T-helper 2 cell (primary cell): ENCODE data around the gene MRPL20.
"Not testable (repeated sequence)": the region's sequence is repeated elsewhere in the genome, so short reads cannot be mapped to it uniquely, and the experiment has no call there.

Experiments used
- DNase-seq, 5 experiments: peaks; one replicate each; pipeline versions ENCODE4 v3.0.0 to v3.0.0-alpha.2; 2012 to 2022

MRPL20 gene

DNA sequence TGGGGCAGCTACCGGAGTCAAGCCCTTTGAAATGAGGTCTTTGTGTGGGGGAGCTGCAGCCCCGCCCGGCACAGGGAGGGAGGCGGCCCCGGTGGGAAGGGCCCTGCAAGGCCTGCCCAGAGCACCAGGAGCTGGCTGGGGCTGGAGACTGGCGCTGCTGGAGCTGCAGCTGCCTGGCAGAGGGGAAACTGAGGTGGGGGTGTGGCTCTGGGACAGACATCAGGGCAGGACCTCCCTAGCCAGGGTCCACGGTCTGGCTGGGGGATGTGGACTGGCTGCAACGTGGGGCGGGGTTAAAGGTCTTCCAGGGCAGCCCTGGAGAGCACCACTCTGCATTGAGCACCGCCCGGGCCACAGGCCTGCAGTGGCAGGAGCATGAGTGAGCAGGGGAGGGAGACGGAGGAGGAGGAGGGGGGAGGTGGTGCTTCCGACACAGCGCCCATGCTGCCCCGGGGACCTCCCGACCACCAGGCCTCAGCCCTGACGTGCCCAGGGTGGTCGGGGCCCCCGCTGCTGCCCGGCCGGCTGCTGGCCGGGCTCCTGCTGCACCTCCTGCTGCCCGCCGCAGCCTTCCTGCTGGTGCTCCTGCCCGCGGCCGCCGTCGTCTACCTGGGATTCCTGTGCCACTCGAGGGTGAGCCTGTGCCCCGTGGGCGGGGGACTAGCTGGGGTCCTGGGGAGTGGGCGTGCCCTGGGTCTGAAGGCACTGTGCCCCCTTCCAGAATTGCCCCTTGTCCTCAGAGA is 18.8 kb upstream of the MRPL20 start:
- DNase-seq = no peak

DNA sequence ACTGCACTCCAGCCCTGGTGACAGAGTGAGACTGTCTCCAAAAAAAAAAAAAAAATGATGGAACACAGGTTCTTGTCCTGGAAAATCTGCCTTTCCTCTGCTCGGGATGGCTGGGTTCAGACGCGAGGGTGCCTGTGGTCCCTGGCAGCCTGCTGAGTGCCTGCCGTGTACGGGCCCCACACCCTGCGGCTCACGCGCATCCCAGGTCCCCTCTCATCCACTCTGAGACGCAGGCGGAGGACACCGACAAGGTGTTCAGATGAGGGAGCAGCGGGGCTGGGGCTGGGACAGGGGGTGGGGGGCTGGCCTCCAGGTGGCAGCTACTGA is 18.3 kb upstream of the MRPL20 start:
- no peak for DNase-seq

DNA sequence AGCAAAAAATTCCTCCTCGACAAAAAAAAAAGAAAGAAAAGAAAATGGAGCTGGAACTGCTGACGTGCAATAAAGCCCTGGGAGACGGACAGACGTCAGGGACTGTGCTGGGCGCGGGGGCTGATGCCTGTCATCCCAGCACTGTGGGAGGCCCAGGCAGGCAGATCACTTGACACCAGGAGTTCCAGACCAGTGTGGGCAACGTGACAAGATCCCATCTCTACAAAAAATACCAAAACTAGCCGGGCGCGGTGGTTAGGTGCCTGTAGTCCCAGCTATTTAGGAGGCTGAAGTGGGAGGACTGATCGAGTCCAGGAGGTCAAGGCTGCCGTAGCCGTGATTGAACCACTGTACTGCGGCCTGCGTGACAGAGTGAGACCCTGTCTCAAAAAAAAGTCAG is 17.6 kb upstream of the MRPL20 start:
- no peak for DNase-seq

DNA sequence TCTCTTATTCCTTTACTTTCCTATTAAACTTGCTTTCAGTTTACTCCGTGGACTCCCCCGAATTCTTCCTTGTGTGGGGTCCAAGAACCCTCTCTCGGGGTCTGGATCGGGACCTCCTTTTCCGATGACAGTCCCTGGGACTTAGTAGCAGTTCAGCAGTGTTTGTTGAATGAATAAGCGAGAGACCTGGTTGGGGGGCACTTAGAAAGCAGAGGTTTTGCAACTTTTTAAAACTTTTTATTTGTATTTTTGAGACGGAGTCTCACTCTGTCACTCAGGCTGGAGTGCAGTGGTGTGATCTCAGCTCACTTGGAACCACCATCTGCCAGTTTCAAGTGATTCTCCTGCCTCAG is 16.1 kb upstream of the MRPL20 start:
- DNase-seq = no peak

DNA sequence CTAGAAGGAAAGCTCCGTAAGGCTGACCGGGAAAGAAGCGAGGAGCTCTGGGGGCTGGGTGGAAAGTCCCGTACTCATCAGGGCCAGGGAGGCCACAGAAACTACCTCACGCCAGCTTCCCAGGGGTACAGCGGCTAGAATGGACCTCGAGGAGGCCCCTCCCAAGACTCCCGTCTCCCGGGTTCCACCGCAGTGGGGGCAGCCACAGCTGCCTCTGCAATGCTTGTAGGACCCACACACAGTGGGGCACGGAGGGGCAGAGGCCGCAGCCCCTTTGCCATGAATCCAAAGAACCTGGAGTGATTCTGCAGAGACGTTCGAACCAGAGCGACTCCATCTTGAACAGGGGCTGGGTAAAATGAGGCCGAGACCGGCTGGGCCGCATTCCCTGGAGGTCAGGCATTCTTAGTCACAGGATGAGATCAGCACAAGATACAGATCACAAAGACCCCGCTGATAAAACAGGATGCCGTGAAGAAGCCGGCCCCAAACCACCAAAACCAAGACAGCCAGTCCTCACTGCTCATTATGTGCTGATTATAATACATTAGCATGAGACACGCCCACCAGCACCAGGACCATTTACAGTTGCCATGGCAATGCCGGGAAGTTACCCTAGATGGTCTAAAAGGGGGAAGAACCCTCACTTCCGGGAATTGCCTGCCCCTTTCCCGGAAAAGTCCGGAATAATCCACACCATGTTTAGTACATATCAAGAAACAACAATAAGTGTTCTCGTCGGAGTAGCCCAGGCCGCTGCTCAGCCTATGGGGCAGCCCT is 15.6 kb upstream of the MRPL20 start:
- no peak for DNase-seq

DNA sequence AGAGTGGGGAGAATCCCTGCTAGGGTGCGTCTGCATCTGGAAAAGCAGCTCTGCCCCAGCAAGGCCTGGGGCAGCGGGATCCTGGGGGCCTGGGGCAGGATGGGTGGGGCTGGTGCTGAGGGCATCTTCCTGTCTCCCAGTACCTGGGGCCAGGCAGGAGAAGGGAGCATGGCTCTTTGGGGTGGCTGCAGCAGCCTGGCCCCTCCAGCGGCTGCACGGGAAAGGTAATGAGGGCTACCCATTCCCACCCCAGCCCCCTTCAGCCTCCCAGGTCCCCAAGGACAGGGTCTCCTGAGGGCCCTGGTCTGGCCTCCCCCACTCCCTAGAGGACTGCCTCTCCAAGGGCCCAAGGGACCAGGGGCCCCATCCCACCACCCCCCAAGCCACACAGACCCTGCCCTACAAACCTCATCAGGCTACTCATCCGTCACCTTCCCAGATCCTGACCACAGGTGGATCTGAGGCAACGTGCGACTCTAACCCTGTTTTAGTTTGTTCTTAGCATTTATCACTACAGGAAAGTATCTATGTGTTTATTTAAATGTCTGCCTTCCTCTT is 14.9 kb upstream of the MRPL20 start:
- no peak for DNase-seq

DNA sequence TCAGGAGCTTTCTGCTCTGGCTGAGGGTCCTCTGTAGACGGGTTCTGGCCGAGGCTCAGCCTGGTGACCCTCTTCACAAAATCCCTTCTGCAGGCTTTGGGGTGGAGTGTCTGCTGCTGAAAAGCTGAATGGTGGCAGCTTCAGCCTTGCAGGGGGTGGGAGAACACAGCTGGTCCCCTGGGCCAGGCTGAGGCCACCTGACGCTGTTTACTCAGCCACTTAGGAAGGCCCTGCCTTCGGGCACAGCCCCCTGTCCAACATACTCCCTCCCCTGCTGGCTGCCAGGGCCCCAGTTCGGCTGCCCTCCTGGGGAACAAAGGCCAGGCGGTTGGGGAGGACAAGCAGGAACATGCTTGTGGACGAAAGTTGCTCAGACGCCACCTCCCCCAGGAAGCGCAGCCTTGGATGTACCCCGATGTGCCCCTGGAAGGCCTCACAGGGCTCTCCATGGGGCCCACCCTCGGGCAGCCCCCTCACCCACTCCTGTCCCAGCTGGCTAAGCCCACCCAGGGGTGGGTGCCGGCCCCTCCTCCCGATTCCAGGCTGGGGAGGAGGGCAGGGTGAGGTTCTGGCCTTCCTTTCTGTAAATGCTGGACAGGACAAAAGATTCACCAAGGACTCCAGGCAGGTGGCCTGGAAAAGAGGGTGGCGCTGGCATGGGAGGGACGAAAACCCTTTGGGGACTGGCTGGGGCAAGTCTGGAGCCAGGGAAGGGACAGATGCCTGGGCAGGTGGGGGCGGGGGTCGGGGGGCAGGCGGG is 14.2 kb upstream of the MRPL20 start, which contains the start of gene ANKRD65:
ANKRD65 (minus strand) TSS at position 130 of the 760 bp plus-strand sequence. CDS start 271 bp downstream, outside the sequence.
- DNase-seq = no peak

DNA sequence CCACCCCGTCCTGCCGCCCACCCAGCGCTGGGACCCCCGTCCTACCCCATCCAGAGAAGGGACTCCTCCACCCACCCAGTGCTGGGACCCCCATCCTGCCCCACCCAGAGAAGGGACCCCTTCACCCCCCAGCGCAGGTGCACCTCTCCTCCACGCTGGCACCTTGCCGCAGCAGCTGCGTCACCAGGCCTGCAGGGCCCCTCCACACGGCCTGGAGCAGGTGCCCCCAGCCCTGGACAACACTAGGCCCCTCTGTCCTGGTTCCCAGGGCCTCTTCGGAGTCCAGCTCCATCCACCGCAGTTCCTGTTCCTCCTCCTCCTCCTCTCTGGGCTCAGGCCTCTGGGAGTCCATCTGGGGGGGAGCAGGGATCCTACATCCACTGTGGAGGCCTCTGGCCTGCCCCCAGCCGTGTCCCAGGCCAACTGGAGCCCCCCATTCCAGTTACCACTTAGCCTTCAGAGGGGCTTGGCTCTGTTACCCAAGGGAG is 13.6 kb upstream of the MRPL20 start:
- no peak for DNase-seq

DNA sequence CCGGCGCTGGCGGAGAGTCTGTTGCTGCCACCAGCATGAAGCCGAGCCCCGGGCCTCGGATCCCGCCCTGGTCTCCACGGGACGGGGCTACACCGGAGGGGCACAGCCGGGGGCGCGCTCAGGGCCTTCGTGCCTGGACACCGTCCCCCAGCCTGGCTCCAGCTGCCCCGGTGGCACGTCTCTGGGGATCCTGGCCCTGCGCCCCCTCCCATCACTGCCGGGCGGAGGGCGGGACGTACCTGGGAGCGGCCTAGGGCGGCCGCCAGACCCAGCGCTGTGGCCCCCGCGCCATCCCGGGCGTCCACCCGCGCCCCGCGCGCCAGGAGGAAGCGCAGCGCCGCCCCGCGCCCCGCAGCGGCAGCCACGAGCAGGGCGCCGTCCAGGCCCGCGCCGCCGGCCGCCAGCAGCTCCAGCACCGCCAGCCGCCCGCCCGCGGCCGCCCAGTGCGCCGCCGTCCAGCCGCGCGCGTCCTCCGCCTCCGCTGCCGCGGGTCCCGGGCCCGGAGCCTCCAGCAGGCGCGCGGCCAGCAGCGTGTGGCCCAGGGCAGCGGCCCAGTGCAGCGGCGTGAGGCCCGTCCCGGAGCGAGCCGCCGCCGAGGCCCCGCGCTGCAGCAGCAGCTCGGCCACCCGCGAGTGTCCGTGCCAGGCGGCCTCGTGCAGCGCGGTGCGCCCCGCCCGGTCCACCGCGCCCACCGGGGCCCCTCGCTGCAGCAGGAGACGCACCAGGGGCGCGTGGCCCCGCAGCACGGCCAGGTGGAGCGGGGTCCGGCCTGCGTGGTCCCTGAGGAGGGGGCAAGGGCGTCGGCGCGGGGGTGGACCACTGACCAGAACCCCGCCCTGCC is 12.9 kb upstream of the MRPL20 start:
- no peak for DNase-seq

DNA sequence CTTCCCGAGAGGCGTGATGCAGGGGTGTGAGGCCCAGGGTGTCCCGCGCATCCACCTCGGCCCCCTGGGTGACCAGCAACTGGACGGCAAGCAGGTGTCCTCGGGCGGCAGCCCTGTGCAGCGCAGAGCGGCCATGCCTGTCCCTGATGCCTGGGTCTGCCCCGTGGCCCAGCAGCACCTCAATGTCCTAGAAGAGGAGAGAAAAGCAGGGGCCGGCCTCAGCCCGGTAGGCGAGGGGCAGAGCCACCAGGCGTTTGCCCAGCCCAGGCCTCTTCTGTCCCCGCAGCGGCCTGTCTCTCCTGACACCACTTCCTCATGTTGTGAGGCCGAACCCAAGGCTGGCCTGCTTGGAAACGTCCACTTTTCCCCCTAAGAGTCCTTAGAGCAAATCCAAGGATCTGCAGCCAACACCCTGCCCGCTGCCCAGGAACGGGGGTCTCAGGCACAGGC is 12.3 kb upstream of the MRPL20 start:
- DNase-seq = no peak

DNA sequence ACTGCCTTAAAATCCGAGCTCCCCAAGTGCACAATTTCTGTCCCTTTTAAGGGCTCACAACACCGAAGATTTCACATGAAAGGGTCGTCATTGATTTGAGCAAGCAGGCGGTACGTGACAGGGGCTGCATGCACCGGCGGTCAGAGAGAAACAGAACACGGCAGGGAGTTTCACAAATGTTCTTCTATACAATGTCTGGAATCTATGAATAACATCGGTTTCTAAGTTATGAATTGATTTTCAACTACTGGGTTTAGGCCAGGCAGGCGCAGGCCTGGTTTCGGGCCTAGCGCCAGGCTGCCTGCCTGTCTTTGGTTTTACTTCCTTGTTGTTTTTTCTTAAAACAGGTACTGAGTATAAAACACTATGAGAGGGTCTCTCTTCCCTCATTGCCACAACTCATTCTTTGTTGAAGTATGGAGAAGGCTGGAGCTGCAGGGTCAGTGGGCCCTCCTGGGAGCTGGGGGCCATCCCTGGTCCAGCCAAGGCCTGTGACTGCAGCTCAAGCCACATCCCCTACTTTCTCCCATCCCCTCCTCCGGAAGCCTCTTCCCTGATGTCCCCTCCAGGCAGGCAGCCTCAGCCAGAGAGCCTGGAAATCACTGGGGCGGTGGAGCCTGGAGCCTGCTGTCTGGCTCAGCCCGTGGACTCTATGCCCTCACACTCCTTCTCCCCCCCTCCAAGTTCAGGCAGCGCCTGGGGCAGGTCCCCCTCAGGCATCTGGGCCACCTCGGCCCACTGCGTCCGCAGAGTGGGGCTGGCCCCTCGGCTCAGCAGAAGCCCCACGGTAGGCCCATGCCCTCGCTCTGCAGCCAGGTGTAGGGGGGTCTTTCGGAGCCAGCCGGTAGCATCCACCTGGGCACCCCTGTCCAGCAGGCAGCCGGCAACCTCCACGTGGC is 11.6 kb upstream of the MRPL20 start:
- DNase-seq = no peak

DNA sequence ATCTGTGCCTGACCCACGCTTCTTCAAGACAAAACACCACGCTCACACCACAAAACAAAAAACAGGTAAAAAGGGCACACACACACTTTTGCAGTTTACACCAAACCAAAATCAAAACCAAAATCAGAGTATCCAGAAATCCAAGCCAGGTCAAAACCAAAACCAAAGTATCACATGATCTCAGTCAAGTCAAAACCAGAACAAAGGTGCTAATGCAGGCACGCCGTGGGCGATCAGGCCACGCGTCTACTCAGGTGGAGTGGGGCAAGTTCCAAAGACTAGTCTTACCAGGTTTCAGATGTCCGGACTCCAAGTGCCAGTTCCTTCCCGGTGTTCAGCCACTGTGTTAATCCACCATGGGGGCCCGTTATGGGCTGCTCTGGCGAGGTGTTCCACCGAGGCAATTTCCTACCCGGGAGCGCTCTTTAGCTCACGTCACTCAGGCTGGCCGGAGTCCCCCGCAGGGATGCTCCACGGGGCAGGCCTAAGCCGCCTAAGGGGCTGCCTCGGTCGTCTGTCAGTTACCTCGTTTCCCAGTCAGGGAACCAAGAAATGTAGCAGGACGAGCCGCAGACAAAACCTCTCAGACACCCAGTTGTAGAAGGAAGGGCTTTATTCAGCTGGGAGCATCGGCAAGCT is 10.9 kb upstream of the MRPL20 start:
- DNase-seq = not testable (repeated sequence)

DNA sequence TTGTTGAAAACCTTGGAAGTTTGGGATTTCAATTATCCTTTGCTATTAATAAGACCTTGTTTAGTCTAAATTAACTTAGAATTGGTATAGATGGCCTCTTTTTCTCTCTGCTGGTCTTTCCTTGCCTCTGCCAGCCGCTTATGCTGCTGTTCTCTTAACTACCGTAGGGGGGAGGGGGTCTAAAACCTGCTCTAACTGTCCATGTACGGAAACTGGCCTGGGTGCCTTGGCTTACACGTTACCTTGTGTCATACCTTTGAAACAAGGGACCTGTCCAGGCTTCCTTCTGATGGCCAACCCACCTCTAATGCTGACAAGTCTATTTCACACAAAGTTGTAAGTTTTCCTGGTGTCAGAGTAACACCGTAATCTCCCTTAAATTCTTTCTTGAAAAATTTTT is 10.3 kb upstream of the MRPL20 start:
- DNase-seq = not testable (repeated sequence)

DNA sequence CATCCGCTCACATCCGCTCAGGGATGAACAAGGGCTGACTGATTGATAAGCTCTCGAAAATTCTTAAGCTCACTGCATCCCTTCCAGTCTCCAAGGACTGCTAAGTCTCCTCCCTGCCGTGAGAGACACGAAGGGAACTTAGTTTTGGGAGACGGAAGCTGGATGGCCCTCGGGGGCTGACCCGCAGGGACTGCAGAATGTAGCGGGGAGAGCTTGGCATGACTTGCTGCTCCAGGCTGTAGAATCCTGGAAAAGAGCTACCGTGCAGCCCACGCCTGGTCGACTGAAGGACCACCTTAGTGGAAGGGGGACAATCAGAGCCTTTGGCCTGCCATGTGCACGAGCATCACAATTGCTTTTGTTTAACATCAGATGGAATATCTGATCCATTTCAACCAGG is 8.7 kb upstream of the MRPL20 start:
- no peak for DNase-seq

DNA sequence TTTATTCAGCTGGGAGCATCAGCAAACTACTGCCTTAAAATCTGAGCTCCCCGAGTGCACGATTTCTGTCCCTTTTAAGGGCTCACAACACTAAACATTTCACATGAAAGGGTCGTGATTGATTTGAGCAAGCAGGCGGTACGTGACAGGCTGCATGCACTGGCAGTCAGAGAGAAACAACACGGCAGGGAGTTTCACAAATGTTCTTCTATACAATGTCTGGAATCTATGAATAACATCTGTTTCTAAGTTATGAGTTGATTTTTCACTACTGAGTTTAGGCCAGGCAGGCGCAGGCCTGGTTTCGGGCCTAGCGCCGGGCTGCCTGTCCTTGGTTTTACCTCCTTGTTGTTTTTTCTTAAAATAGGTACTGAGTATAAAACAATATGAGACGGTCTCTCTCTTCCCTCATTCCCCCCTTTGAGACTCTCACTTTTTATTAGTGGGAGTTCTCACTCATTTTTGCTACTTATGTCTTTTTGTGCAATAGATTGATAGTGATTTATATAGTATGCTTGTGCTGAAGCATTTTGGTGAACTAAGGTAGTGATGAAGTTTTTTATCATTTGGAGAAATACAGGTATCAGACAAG is 5.3 kb upstream of the MRPL20 start:
- peak in 1 of 5 experiments; percentile 35 for DNase-seq

DNA sequence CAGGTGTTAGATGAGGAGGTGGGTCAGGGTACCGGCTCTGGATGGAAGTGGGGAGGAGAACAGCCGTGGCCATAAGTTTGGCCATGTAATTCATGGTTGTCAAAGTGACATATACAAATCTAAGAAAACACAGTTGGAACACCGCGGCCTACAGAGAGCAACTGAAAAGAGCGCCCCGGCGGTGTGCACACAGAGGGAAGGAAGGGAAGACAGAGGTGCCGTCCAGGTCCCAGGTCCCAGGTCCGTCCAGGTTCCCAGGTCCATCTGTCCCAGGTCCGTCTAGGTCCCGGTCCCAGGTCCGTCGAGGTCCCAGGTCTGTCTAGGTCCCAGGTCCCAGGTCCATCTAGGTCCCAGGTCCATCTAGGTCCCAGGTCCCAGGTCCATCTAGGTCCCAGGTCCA is 4.5 kb upstream of the MRPL20 start:
- DNase-seq = no peak

DNA sequence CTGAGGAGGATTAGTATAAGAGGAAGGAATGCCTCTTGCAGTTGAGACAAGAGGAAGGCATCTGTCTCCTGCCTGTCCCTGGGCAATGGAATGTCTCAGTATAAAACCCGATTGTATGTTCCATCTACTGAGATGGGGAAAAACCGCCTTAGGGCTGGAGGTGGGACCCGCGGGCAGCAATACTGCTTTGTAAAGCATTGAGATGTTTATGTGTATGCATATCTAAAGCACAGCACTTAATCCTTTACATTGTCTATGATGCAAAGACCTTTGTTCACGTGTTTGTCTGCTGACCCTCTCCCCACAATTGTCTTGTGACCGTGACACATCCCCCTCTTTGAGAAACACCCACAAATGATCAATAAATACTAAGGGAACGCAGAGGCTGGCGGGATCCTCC is 3.1 kb upstream of the MRPL20 start:
- DNase-seq = not testable (repeated sequence)

DNA sequence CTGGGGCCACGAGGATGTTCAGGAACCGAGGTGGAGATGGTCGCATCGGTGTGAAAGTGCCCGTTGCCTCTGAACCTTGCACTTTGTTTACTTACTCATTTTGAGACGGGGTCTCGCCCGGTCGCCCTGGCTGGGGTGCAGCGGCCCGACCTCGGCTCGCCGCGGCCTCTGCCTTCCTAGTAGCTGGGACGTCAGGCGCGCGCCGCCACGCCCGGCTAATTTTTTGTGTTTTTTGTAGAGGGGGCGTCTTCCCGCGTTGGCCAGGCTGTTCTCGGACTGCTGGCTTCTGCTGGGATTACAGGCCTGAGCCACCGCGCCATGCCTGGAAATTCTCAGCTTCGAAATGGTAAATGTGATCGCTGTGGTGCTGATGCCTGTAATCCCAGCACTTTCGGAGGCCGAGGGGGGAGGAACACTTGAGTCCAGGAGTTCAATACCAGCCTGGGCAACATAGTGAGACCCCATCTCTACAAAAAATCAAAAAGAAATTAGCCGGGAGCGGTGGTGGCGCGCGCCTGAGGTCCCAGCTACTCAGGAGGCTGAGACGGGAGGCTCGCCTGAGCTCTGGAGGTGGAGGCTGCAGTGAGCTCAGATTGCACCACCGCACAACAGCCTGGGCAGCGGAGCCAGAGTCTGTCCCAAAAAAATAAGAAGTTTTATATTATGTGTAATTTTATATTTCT is 684 bp upstream of the MRPL20 start:
- peak in 2 of 5 experiments; percentile 27 to 29 for DNase-seq

DNA sequence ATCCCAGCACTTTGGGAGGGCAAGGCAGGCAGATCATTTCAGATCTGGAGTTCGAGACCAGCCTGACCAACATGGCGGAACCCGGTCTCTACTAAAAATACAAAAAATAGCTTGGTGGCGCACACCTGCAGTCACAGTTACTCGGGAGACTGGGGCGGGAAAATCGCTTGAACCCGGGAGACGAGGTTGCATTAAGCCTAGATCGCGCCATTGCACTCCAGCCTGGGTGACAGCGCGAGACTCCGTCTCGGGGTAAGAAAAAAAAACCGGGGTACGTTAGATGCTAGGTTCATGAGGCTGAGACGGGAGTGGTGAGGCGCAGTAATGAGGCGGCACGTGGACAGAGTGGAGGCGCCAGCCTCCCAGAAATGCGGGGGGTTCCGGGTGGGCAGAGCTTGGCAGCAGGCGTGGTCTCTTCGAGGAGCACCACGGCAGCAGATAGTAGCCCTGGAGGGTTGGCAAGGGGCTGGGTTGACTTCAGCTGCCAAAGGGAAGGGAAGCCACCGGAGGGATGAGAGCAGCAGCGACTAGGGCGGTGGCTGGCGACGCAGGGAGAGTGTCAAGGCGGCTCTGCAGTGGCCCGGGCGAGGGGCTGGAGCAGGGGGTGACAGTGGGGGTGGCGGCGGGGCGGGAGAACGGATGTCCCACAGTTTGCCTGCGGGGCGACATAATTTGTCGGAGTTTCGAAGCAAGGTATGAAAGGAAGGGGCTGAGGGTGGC is 832 bp downstream of the MRPL20 start:
- peak in 1 of 5 experiments; percentile 24 for DNase-seq
